HepG2 (cell line): Measurements from ENCODE around the gene NCAPG. TPM values are rescaled to one million over a fixed set of nuclear protein-coding genes. Genes with fewer than 3 reads are reported as not detected.

Experiments used
- ATAC-seq: fragments of 200-7000 bp; cut with Tn5 transposase; 3 replicates; pipeline ENCODE4 v1.9.1; 2020; ENCODE audit warnings: mild to moderate bottlenecking, moderate library complexity
- BruUV-seq: library from RNA; stranded (reverse); fragments of 400-500 nt; replicated peaks from 2 replicates; lab custom pipeline; 2021; lab: Mats Ljungman, UMichigan
- CTCF ChIA-PET: fragments of 300-600 bp; formaldehyde crosslinking; extraction: SDS; loops from one replicate; lab custom pipeline; 2021; ENCODE audit warnings: low total read pairs, inconsistent platforms, low intra/inter-chr PET ratio; lab: Yijun Ruan, JAX
- POLR2A ChIA-PET: fragments of 350-600 bp; sonication (Branson Sonifier 250); formaldehyde crosslinking; loops from one replicate; lab custom pipeline; 2020; ENCODE audit warnings: antibody characterized with exemption, inconsistent platforms; lab: Yijun Ruan, JAX
- DNase-seq: peaks from one replicate; pipeline ENCODE4 v3.0.0-alpha.2; 2015; ENCODE audit warnings: low spot score
- FAIRE-seq: peaks from 3 replicates; lab custom pipeline; 2011; peaks lifted over from hg19 to GRCh38; lab: Jason Lieb, UNC
- H2AFZ ChIP-seq: one replicate; pipeline ENCODE4 v1.6.1; 2011; ENCODE audit warnings: low read length, inconsistent platforms
- H3K27ac ChIP-seq: fragments of 300-600 bp; 3 replicates; pipeline ENCODE4 v1.8.0; 2011; ENCODE audit warnings: mixed run types, mild to moderate bottlenecking, mixed read lengths, low read length, inconsistent platforms; ENCODE audit not compliant: insufficient read depth; ENCODE audit errors: extremely low read length
- H3K27me3 ChIP-seq, 2 experiments: fragments of 200-600 bp in 1 of 2; 2 replicates in 1 of 2; 3 replicates in 1 of 2; pipeline versions ENCODE4 v1.6.0 to v1.8.0; 2011; ENCODE audit warnings: low read length in 2 of 2, mild to moderate bottlenecking in 2 of 2, moderate library complexity in 2 of 2, inconsistent platforms in 1 of 2; ENCODE audit not compliant: insufficient read depth in 2 of 2, control insufficient read depth in 1 of 2
- H3K36me3 ChIP-seq, 2 experiments: fragments of 200-600 bp in 1 of 2; replicated peaks in 1 of 2; 2 replicates in 1 of 2; 3 replicates in 1 of 2; pipeline versions ENCODE4 v1.5.1 to v1.8.0; 2011; ENCODE audit warnings: low read length in 2 of 2, inconsistent platforms in 1 of 2; ENCODE audit not compliant: insufficient read depth in 2 of 2, control insufficient read depth in 1 of 2
- H3K4me1 ChIP-seq: 2 replicates; pipeline ENCODE4 v1.5.1; 2012; ENCODE audit warnings: low read length, inconsistent platforms; ENCODE audit not compliant: insufficient read depth
- H3K4me2 ChIP-seq: 2 replicates; pipeline ENCODE4 v1.6.0; 2011; ENCODE audit warnings: low read depth, low read length, inconsistent platforms
- H3K4me3 ChIP-seq, 3 experiments: fragments of 200-600 bp in 1 of 3; sonication (generic), shearing (Covaris generic) in 1 of 3; replicated peaks in 1 of 3; 2 replicates each; pipeline ENCODE4 v1.5.1; 2011 to 2016; ENCODE audit warnings: low read length in 3 of 3, inconsistent platforms in 2 of 3, low read depth in 2 of 3, mild to moderate bottlenecking in 2 of 3, control low read depth in 1 of 3, mixed read lengths in 1 of 3; ENCODE audit not compliant: insufficient read depth in 1 of 3
- H3K79me2 ChIP-seq: one replicate; pipeline ENCODE4 v1.6.1; 2011; ENCODE audit warnings: low read length, inconsistent platforms; ENCODE audit not compliant: insufficient read depth
- H3K9ac ChIP-seq: 2 replicates; pipeline ENCODE4 v1.6.0; 2011; ENCODE audit warnings: mild to moderate bottlenecking, low read depth, low read length, inconsistent platforms; ENCODE audit not compliant: insufficient read depth
- H3K9me3 ChIP-seq: 2 replicates; pipeline ENCODE4 v1.5.1; 2012; ENCODE audit warnings: mild to moderate bottlenecking, low read length
- H4K20me1 ChIP-seq: 2 replicates; pipeline ENCODE4 v1.6.0; 2011; ENCODE audit warnings: inconsistent platforms, mild to moderate bottlenecking, low read length, moderate library complexity; ENCODE audit not compliant: insufficient read depth
- AKAP8 ChIP-seq: sonication (generic); formaldehyde crosslinking; IDR thresholded peaks from 2 replicates; pipeline ENCODE4 v1.5.1; 2020; ENCODE audit warnings: mild to moderate bottlenecking, missing genetic modification reagents
- CEBPB ChIP-seq: IDR thresholded peaks from 2 replicates; pipeline ENCODE4 v1.6.1; 2011; ENCODE audit warnings: low read depth, low read length, improper control_type of control experiment, borderline replicate concordance
- HES4 ChIP-seq: sonication (generic); formaldehyde crosslinking; IDR thresholded peaks from 2 replicates; pipeline ENCODE4 v1.9.0; 2021; ENCODE audit warnings: mild to moderate bottlenecking, missing genetic modification reagents, borderline replicate concordance
- HNF4A ChIP-seq: sonication (generic); formaldehyde crosslinking; IDR thresholded peaks from 2 replicates; pipeline ENCODE4 v1.4.0; 2020; ENCODE audit warnings: missing genetic modification reagents
- MIER3 ChIP-seq: IDR thresholded peaks from 2 replicates; pipeline ENCODE4 v1.6.1; 2016; ENCODE audit warnings: missing compliant biosample characterization, borderline replicate concordance
- NCOA1 ChIP-seq: sonication (generic); formaldehyde crosslinking; IDR thresholded peaks from 2 replicates; pipeline ENCODE4 v1.9.0; 2021; ENCODE audit warnings: missing genetic modification reagents
- SNRNP70 ChIP-seq: fragments of 200-400 bp; formaldehyde crosslinking; IDR thresholded peaks from 2 replicates; pipeline ENCODE4 v1.6.1; 2017; ENCODE audit warnings: mild to moderate bottlenecking, low read depth, low read length, moderate library complexity
- YEATS2 ChIP-seq: sonication (generic); formaldehyde crosslinking; IDR thresholded peaks from 2 replicates; pipeline ENCODE4 v1.4.0; 2020; ENCODE audit warnings: missing genetic modification reagents, borderline replicate concordance
- ZNF556 ChIP-seq: sonication (generic); formaldehyde crosslinking; IDR thresholded peaks from 2 replicates; pipeline ENCODE4 v1.4.0; 2020; ENCODE audit warnings: mild to moderate bottlenecking, missing genetic modification reagents, borderline replicate concordance
- ZNF788 ChIP-seq: sonication (generic); formaldehyde crosslinking; IDR thresholded peaks from 2 replicates; pipeline ENCODE4 v1.5.0; 2020; ENCODE audit warnings: mild to moderate bottlenecking, missing genetic modification reagents, borderline replicate concordance
- WGBS: methylation state at CpG from one replicate; pipeline ENCODE4 v1.1.6; 2017; ENCODE audit warnings: low lambda C conversion rate; 5-methylcytosine and 5-hydroxymethylcytosine counted together
- in situ Hi-C: cut with HindIII; loops from 2 replicates; pipeline ENCODE4 v1.10.0; 2017; ENCODE audit warnings: low pct_unique_long_range_greater_than_20kb; ENCODE audit not compliant: extremely low pct_ligation_motif_present
- intact Hi-C: fragments of 100-400 bp; cut with micrococcal nuclease; formaldehyde crosslinking; loops from one replicate; pipeline ENCODE4 v1.10.0; 2022; ENCODE audit not compliant: unreplicated experiment
- polyA plus RNA-seq, 8 experiments: library from polyadenylated mRNA; depleted of rRNA in 3 of 8; stranded (reverse) in 7 of 8; unstranded in 1 of 8; fragments of >200 nt; fragmentation: Illumina TruSeq in 4 of 8; extraction: Trizol in 4 of 8; gene quantifications; 2 replicates each; pipeline versions ENCODE4 v1.2.1 to v1.2.3, GENCODE V29; 2011 to 2016; ENCODE audit warnings: low read depth in 4 of 8, missing spikeins in 1 of 8, mixed read lengths in 1 of 8; ENCODE audit not compliant: insufficient read depth in 1 of 8
- total RNA-seq, 5 experiments: library from RNA; depleted of rRNA; stranded (reverse); fragments of >200 nt; fragmentation: Illumina TruSeq; extraction: Trizol; gene quantifications; 2 replicates each; pipeline ENCODE4 v1.2.3, GENCODE V29; 2016; ENCODE audit warnings: low read depth in 1 of 5
- TF ChIP-seq, protein P1 (sequence below): sonication (generic); formaldehyde crosslinking; IDR thresholded peaks from 2 replicates; pipeline ENCODE4 v1.5.0; 2020; ENCODE audit warnings: mild to moderate bottlenecking, missing genetic modification reagents

Gene NCAPG
- total and polyA plus RNA-seq, 2 of the 13 experiments (the other 11 are each of a cell fraction or from before 2014, with no cell fraction given) = 14.8 to 61.9 TPM

- H3K27me3 ChIP-seq = no peaks in the 10 kb centered on the region
- H3K36me3 ChIP-seq = peaks cover 2 to 11% of the 10 kb centered on the region in 2 experiments; a peak in 2 of 5 replicates
- H3K4me3 ChIP-seq = no peak overlapping the region
- CTCF ChIA-PET = no interaction called here
- H3K9ac ChIP-seq = no peak overlapping the region
- no peaks in the 10 kb centered on the region for H3K79me2 ChIP-seq
- H3K4me2 ChIP-seq = no peak overlapping the region
- H2AFZ ChIP-seq = no peak overlapping the region
- POLR2A ChIA-PET = no interaction called here
- TF ChIP-seq HNF4A (CRISPR knock-in tag) = no peak
- no peak for TF ChIP-seq CEBPB
- TF ChIP-seq MIER3 (CRISPR knock-in tag) = no peak
- no peak for TF ChIP-seq NCOA1 (CRISPR knock-in tag)
- no peak for TF ChIP-seq SNRNP70
- TF ChIP-seq AKAP8 (CRISPR knock-in tag) = no peak
- no peak for TF ChIP-seq YEATS2
- no peak for TF ChIP-seq ZNF556
- no peak for TF ChIP-seq HES4 (CRISPR knock-in tag)
- intact Hi-C loops = no loop called here
- no peaks in the 10 kb centered on the region for H3K9me3 ChIP-seq
- FAIRE-seq (no peak), DNase-seq (no peak), ATAC-seq (peak; percentile 19; the same call in 2 of the 3 replicates)
- in situ Hi-C loops = no loop called here
- H4K20me1 ChIP-seq = no peaks in the 10 kb centered on the region
- no peaks in the 10 kb centered on the region for H3K4me1 ChIP-seq
- no peak overlapping the region for H3K27ac ChIP-seq
- 97% methylated on average over 1 of the region's 1 CpG for WGBS
- BruUV-seq = no TSS peak
Measured at GRCh38 chr4:17797808-17798207, 13.0 kb upstream of the NCAPG start.

GRCh38 chr4:17805580-17806155 is 5.1 kb upstream of the NCAPG start:
- in situ Hi-C loops = loop anchor here (10.0 kb wide), 1 partner anchor 251 kb away; no protein-coding TSS in a partner anchor
- POLR2A ChIA-PET = no interaction called here

More at GRCh38 chr4:17805580-17806155, 5.1 kb upstream of the NCAPG start:
- peaks cover 34% of the 10 kb centered on the region for H4K20me1 ChIP-seq
- 95% methylated on average over 3 of the region's 3 CpGs for WGBS
- ATAC-seq (no peak), DNase-seq (no peak), FAIRE-seq (no peak)
- TF ChIP-seq, protein P1, sequence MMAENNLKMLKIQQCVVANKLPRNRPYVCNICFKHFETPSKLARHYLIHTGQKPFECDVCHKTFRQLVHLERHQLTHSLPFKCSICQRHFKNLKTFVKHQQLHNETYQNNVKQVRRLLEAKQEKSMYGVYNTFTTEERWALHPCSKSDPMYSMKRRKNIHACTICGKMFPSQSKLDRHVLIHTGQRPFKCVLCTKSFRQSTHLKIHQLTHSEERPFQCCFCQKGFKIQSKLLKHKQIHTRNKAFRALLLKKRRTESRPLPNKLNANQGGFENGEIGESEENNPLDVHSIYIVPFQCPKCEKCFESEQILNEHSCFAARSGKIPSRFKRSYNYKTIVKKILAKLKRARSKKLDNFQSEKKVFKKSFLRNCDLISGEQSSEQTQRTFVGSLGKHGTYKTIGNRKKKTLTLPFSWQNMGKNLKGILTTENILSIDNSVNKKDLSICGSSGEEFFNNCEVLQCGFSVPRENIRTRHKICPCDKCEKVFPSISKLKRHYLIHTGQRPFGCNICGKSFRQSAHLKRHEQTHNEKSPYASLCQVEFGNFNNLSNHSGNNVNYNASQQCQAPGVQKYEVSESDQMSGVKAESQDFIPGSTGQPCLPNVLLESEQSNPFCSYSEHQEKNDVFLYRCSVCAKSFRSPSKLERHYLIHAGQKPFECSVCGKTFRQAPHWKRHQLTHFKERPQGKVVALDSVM (CRISPR knock-in tag) = peak; percentile 64; the same call in 1 of the 2 replicates
- no peak for TF ChIP-seq ZNF788 (CRISPR knock-in tag)
- CTCF ChIA-PET = no interaction called here
- no peak overlapping the region for H2AFZ ChIP-seq
- H3K27ac ChIP-seq = no peak overlapping the region
- H3K79me2 ChIP-seq = peaks cover 63% of the 10 kb centered on the region
- no TSS peak for BruUV-seq
- no peak overlapping the region for H3K9ac ChIP-seq
- H3K36me3 ChIP-seq = peaks cover 10 to 37% of the 10 kb centered on the region in 2 experiments
- intact Hi-C loops = loop anchor here (5.0 kb wide), 1 partner anchor 208 kb away; no protein-coding TSS in a partner anchor
- no peak overlapping the region for H3K4me3 ChIP-seq
- H3K4me1 ChIP-seq = peaks cover 30% of the 10 kb centered on the region
- H3K4me2 ChIP-seq = no peak overlapping the region
- no peaks in the 10 kb centered on the region for H3K9me3 ChIP-seq
- no peaks in the 10 kb centered on the region; a peak in 1 of 5 replicates for H3K27me3 ChIP-seq
